NCI-H146 treated with DMSO at 0.1 percent for 48 hours (cell line): ENCODE measurements around the gene RAB6C.
A peak's percentile ranks its signal among the peaks of the same experiment; 100 is the strongest.
"Not testable (repeated sequence)": the region's sequence is repeated elsewhere in the genome, so short reads cannot be mapped to it uniquely, and the experiment has no call there.

Experiments used
- DNase-seq: peaks from one replicate; lab custom pipeline; 2025; ENCODE audit not compliant: unreplicated experiment; lab: John Stamatoyannopoulos, UW

Gene RAB6C

GRCh38 chr2:129979629-129980155, at the start of gene RAB6C:
RAB6C (plus strand) TSS chr2:129979666; CDS start chr2:129980116, 450 bp downstream.
- DNase-seq = not testable (repeated sequence)

DNA sequence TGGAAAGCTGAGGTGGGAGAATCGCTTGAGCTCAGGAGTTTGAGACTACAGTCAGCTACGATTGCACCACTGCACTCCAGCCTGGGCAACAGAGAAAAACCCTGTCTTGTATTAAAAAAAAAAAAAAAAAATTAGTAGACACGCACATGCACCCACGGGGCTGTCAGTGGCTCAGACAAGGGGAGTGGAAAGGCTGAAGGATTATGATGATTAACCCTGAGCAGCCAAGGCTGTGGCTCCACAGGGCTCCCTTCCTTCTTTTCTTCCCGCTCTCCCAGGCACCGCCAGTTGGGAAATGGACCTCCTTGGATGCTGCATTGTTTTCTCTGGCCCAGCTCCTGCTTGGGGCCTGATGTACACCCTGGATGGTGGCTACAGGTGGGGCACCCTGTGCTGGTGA, 49.0 kb upstream of the RAB6C start:
- no peak for DNase-seq

DNA sequence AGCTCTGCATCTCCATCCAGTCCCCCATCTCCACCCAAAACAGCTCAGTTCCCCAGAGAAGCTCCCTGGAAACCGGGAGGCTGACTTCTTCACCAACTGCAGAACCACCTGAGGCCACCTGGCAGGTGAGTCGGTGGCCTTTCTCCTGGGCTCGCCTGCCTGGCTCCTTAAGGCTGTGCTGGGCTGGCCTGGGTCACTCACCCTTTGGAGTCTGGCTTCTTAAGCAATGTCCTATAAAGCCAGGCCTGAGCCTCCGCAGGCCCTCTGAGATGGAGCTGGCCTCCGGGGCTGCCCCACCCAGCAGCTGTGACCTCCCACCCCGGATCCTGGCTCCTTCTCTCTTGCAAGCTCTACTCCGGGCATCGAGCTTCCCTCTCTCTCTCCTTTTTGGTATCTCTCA, 46.1 kb upstream of the RAB6C start:
- not testable (repeated sequence) for DNase-seq

DNA sequence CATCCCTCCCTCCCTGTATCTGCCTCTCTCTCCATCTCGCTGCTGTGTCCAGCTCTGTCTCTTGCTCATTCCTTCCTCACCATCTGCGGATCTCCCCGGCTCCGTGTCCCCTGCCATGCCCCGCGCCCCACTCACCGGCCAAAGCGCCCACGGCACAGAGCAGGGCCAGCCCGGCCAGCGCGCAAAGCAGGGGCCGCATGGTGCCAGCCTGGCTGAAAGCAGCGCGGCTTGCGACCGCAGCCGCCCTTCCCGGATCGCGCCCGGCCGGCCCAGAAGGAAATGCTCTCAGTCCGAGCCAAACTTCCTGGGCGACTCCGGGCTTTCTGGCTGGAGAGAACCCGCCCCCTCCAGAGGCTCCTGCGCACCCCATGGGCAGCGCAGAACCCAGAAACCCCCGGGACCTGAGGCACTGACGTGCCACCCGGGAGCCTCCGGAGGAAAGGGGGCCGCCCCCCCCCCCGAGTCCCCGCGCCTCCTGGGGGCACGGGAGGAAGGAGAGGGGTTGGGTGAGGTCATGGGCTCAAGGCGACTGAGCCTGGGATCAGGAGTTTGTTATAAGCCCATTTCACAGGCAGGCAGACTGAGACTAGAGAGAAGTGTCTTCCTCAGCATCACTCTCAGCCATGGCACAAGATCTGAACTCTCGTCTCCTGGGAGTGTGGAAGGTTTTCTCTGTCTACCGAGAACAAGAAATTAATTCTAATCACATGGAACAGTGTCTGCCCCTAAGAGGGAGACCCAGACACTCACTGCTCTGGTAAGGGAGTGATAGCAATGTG, 45.2 kb upstream of the RAB6C start:
- no peak for DNase-seq

DNA sequence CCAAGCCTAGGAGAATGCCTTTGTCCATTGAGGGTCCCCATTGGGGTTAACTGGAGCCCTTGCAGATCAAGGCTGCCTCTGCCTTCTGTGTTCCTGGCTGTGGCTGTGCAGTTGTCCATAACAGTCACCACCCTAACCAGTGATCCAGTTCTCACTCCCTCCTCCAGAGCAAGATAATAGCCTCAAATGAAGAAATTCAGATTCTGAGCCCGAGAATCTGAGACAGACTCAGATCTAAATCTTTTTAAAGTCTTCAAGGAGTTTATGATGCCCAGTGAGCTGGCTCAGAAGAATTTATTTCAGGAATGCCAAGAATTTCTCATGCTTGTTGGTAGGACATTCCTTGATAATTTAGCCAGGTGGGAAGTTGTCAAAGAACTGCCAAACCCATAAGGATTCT, 44.3 kb upstream of the RAB6C start:
- no peak for DNase-seq

DNA sequence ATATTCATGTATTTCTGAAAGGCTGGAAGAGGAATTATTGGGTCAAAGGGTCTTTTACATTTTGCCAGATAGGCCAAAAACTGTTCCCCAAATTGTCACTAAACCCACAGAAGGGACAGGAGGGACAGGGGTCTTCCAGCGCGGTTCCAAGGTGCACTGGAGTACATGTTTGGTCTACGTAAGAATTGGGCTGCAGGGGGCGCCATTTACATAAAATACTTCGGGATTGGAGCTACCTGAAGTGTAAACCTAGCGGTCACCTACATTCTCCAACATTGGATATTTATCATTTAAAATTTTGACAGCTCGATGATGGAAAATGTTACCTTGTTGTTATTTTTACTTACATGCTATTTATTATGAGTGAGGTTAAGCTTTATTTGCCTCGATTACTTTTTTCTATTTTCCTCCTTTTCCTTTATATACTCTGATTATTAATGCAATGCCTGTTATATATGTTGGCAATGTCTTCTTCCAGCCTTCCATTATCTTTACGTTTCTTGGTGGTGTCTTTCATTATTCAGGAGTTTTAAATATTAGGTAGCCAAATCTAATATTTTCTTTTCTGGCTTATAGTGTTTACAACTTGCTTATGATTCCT, 43.0 kb upstream of the RAB6C start:
- peak; percentile 13 for DNase-seq

GRCh38 chr2:129938850-129939471, 40.5 kb upstream of the RAB6C start:
- not testable (repeated sequence) for DNase-seq

- not testable (repeated sequence) for DNase-seq
Observed at GRCh38 chr2:129943456-129943855, 36.0 kb upstream of the RAB6C start.

- no peak for DNase-seq
Observed at GRCh38 chr2:129945557-129945956, 33.9 kb upstream of the RAB6C start.

DNA sequence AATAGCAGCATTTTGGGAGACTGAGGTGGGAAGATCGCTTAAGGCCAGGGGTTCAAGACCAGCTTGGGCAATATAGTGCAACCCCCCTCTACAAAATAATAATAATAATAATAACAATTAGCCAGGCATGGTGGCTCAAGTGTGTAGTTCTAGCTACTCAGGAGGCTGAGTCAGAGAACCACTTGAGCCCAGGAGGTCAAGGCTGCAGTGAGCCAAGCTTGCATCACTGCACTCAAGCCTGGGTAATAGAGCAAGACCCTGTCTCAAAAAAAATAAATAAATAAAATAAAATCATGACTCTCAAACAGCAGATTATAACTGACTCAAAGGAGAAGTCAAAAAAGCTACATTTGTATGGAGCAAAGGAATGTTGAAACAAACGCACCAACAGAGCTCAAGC, 31.8 kb upstream of the RAB6C start:
- DNase-seq = not testable (repeated sequence)

- not testable (repeated sequence) for DNase-seq
Observed at GRCh38 chr2:129956171-129956570, 23.3 kb upstream of the RAB6C start.

DNA sequence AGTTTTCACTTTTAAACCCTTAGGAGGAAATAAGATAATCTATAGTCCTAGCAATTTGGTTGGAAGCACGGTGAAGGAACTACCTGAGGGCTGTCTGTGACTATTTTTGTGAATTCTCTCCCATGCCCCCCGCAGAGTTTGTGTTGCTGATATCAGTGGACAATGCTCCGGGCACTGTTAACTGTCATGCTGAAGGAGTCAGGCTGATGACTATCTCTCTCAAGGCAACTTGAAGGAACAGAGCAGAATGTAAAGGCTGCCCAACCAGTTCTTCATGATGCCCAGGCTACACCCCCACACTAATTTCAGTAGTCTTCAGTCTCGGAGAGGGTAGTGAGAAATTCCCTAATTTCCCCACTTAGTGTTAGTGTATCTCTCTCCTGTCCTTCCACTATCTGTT, 21.6 kb upstream of the RAB6C start:
- no peak for DNase-seq

GRCh38 chr2:129958736-129959135, 20.7 kb upstream of the RAB6C start:
- DNase-seq = not testable (repeated sequence)

GRCh38 chr2:129968605-129969004, 10.9 kb upstream of the RAB6C start:
- DNase-seq = not testable (repeated sequence)

- DNase-seq = no peak
Observed at GRCh38 chr2:129975016-129975774, 4.3 kb upstream of the RAB6C start.

GRCh38 chr2:129976969-129977368, 2.5 kb upstream of the RAB6C start:
- not testable (repeated sequence) for DNase-seq

GRCh38 chr2:129977986-129978385, 1.5 kb upstream of the RAB6C start:
- no peak for DNase-seq

GRCh38 chr2:129980246-129980645, 780 bp downstream of the RAB6C start:
- DNase-seq = not testable (repeated sequence)

DNA sequence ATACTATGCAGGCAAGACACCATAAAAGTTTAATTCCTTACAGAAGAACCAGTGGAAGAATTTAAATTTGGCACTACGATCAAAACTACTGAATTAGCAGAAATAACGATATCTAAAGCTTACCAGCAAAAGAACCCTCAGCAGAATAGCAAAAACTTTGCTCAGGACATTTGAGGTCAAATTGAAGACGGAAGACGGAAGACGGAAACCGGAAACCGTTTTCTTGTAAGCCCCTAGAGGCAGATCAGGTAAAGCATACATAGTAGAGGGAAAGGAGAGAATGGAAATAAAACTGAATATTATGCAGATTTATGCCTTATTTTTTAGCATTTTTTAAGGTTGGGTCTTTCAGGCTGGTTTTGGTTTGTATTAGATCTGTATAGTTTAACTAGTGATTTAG, 2.2 kb downstream of the RAB6C start:
- not testable (repeated sequence) for DNase-seq

GRCh38 chr2:129984426-129984825, 5.0 kb downstream of the RAB6C start:
- DNase-seq = no peak

- not testable (repeated sequence) for DNase-seq
Observed at GRCh38 chr2:129992415-129993006, 13.0 kb downstream of the RAB6C start.
